IPS DF 4.7 (cell line): ENCODE measurements around the gene YWHAG.
"Not testable (repeated sequence)": the region's sequence is repeated elsewhere in the genome, so short reads cannot be mapped to it uniquely, and the experiment has no call there.

ENCODE experiments used
- DNase-seq: peaks from one replicate; pipeline ENCODE4 v3.0.0-alpha.2; 2013; ENCODE audit warnings: low spot score; ENCODE audit errors: extremely low read depth

The YWHAG gene

GRCh38 chr7:76349313-76349885, 9.4 kb downstream of the YWHAG start:
- DNase-seq: no peak

GRCh38 chr7:76347710-76348109, 11.1 kb downstream of the YWHAG start:
- no peak for DNase-seq

GRCh38 chr7:76346778-76347177, 12.0 kb downstream of the YWHAG start:
- DNase-seq: no peak

GRCh38 chr7:76346097-76346496, 12.7 kb downstream of the YWHAG start:
- no peak for DNase-seq

- DNase-seq: no peak
Measured at GRCh38 chr7:76343931-76344321, 14.9 kb downstream of the YWHAG start.

- DNase-seq: no peak
Measured at GRCh38 chr7:76343294-76343930, 15.4 kb downstream of the YWHAG start.

- no peak for DNase-seq
Measured at GRCh38 chr7:76342222-76342621, 16.6 kb downstream of the YWHAG start.

GRCh38 chr7:76340617-76341131, 18.1 kb downstream of the YWHAG start:
- no peak for DNase-seq

- no peak for DNase-seq
Measured at GRCh38 chr7:76338298-76339084, 20.3 kb downstream of the YWHAG start.

- DNase-seq: no peak
Measured at GRCh38 chr7:76337147-76337546, 21.6 kb downstream of the YWHAG start.

GRCh38 chr7:76336094-76336493, 22.7 kb downstream of the YWHAG start:
- no peak for DNase-seq

- not testable (repeated sequence) for DNase-seq
Measured at GRCh38 chr7:76335417-76335816, 23.4 kb downstream of the YWHAG start.

- DNase-seq: no peak
Measured at GRCh38 chr7:76334320-76334967, 24.3 kb downstream of the YWHAG start.

- no peak for DNase-seq
Measured at GRCh38 chr7:76333511-76334101, 25.2 kb downstream of the YWHAG start.

GRCh38 chr7:76332078-76332477, 26.7 kb downstream of the YWHAG start:
- no peak for DNase-seq

GRCh38 chr7:76330673-76331072, 28.1 kb downstream of the YWHAG start:
- no peak for DNase-seq

GRCh38 chr7:76330261-76330660, 28.5 kb downstream of the YWHAG start:
- DNase-seq: no peak

GRCh38 chr7:76329479-76329878, 29.3 kb downstream of the YWHAG start:
- no peak for DNase-seq

- no peak for DNase-seq
Measured at GRCh38 chr7:76328389-76328788, 30.4 kb downstream of the YWHAG start.

- DNase-seq: no peak
Measured at GRCh38 chr7:76327610-76328009, 31.2 kb downstream of the YWHAG start.

- DNase-seq: no peak
Measured at GRCh38 chr7:76326646-76327233, 32.1 kb downstream of the YWHAG start.
